Neural progenitor cell (in vitro differentiated cells): Measurements from ENCODE around the gene NUBPL. TPM values are rescaled to one million over a fixed set of nuclear protein-coding genes. Genes with fewer than 3 reads are reported as not detected.

Experiments
- DNase-seq: peaks from one replicate; pipeline ENCODE4 v3.0.0-alpha.2; 2016; ENCODE audit warnings: low spot score
- H2AFZ ChIP-seq: fragments of 200-600 bp; sonication (generic); replicated peaks from 2 replicates; pipeline ENCODE4 v1.6.1; 2016; ENCODE audit warnings: antibody characterized with exemption
- H3F3A ChIP-seq: fragments of 200-600 bp; sonication (generic); 2 replicates; pipeline ENCODE4 v1.6.1; 2016; ENCODE audit warnings: antibody characterized with exemption, low read depth
- H3K27ac ChIP-seq: fragments of 200-600 bp; sonication (generic); 2 replicates; pipeline ENCODE4 v1.5.1; 2016; ENCODE audit warnings: mild to moderate bottlenecking
- H3K27me3 ChIP-seq: fragments of 200-600 bp; sonication (generic); 2 replicates; pipeline ENCODE4 v1.6.1; 2016; ENCODE audit warnings: mild to moderate bottlenecking, moderate library complexity
- H3K36me3 ChIP-seq: fragments of 200-600 bp; sonication (generic); 2 replicates; pipeline ENCODE4 v1.5.1; 2016
- H3K4me1 ChIP-seq: fragments of 200-600 bp; sonication (generic); 2 replicates; pipeline ENCODE4 v1.6.1; 2016; ENCODE audit warnings: mixed run types
- H3K4me2 ChIP-seq: fragments of 200-600 bp; sonication (generic); 2 replicates; pipeline ENCODE4 v1.6.1; 2016
- H3K4me3 ChIP-seq: fragments of 200-600 bp; sonication (generic); 2 replicates; pipeline ENCODE4 v1.5.1; 2016
- H3K79me2 ChIP-seq: fragments of 200-600 bp; sonication (generic); 2 replicates; pipeline ENCODE4 v1.6.1; 2016; ENCODE audit warnings: low read depth
- H3K9ac ChIP-seq: fragments of 200-600 bp; sonication (generic); 2 replicates; pipeline ENCODE4 v1.6.1; 2016
- H3K9me3 ChIP-seq: fragments of 200-600 bp; sonication (generic); 2 replicates; pipeline ENCODE4 v1.5.1; 2016; ENCODE audit warnings: low read depth
- H4K20me1 ChIP-seq: fragments of 200-600 bp; sonication (generic); 2 replicates; pipeline ENCODE4 v1.6.1; 2016; ENCODE audit warnings: low read depth
- H3K27ac Mint-ChIP-seq: 3 replicates; pipeline ENCODE4 v1.8.0; 2021; ENCODE audit warnings: mixed read lengths
- H3K27me3 Mint-ChIP-seq: 2 replicates; pipeline ENCODE4 v1.8.0; 2022; ENCODE audit warnings: low read depth, mild to moderate bottlenecking, inconsistent platforms, moderate library complexity, mixed read lengths; ENCODE audit not compliant: insufficient read depth
- H3K36me3 Mint-ChIP-seq: 3 replicates; pipeline ENCODE4 v1.8.0; 2021; ENCODE audit warnings: mixed read lengths
- H3K4me1 Mint-ChIP-seq: 3 replicates; pipeline ENCODE4 v1.8.0; 2021; ENCODE audit warnings: mixed read lengths
- H3K4me3 Mint-ChIP-seq: 3 replicates; pipeline ENCODE4 v1.8.0; 2021; ENCODE audit warnings: mild to moderate bottlenecking, moderate library complexity, mixed read lengths
- H3K9me3 Mint-ChIP-seq: 3 replicates; pipeline ENCODE4 v1.8.0; 2020; ENCODE audit warnings: mixed read lengths
- EZH2 ChIP-seq: fragments of 200-600 bp; sonication (generic); IDR thresholded peaks from 2 replicates; pipeline ENCODE4 v1.6.1; 2017; ENCODE audit warnings: antibody characterized with exemption, mild to moderate bottlenecking, moderate library complexity
- EZH2phosphoT487 ChIP-seq: fragments of 200-600 bp; sonication (generic); IDR thresholded peaks from 2 replicates; pipeline ENCODE4 v1.6.1; 2017; ENCODE audit warnings: antibody characterized with exemption
- total RNA-seq: library from RNA; depleted of rRNA; stranded (reverse); fragments of >200 nt; gene quantifications from 2 replicates; pipeline ENCODE4 v1.2.3, GENCODE V29; 2015; ENCODE audit warnings: low replicate concordance
- TF ChIP-seq, protein P1 (sequence below): fragments of 200-600 bp; sonication (generic); IDR thresholded peaks from 2 replicates; pipeline ENCODE4 v1.5.1; 2017; ENCODE audit warnings: antibody characterized with exemption, mild to moderate bottlenecking

Gene NUBPL
- total RNA-seq, 1 donor from 2014 or later = 29.3 TPM

DNA sequence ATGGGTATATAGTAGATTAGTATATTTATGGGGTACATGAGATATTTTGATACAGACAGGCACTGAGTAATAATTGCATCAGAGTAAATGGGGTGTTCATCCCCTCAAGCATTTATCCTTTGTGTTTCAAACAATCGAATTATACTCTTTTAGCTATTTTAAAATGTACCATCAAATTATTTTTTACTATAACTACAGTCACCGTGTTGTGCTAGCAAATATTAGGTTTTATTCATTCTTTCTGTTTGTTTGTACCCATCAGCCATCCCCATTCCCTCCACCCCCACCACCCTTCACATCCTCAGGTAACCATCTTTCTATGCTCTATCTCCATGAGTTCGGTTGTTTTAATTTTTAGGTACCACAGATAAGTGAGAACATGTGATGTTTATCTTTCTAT is 115.8 kb downstream of the NUBPL start:
- Mint-ChIP-seq H3K27ac (no peak overlapping the region), H3K4me1 (no peaks in the 10 kb centered on the region), H3K27me3 (peaks cover 2% of the 10 kb centered on the region), H3K36me3 (no peaks in the 10 kb centered on the region), H3K9me3 (no peaks in the 10 kb centered on the region), H3K4me3 (no peak overlapping the region)
- Histone ChIP-seq H3K4me1 (no peaks in the 10 kb centered on the region), H3K9me3 (no peaks in the 10 kb centered on the region), H3K27me3 (no peaks in the 10 kb centered on the region), H4K20me1 (no peaks in the 10 kb centered on the region), H3K4me2 (no peak overlapping the region), H3K36me3 (no peaks in the 10 kb centered on the region), H3K27ac (no peak overlapping the region), H3K9ac (no peak overlapping the region), H3K79me2 (no peaks in the 10 kb centered on the region), H2AFZ (no peak overlapping the region), H3K4me3 (no peak overlapping the region), H3F3A (no peaks in the 10 kb centered on the region)
- TF ChIP-seq EZH2 (no peak), EZH2phosphoT487 (no peak)
- TF ChIP-seq, protein P1, sequence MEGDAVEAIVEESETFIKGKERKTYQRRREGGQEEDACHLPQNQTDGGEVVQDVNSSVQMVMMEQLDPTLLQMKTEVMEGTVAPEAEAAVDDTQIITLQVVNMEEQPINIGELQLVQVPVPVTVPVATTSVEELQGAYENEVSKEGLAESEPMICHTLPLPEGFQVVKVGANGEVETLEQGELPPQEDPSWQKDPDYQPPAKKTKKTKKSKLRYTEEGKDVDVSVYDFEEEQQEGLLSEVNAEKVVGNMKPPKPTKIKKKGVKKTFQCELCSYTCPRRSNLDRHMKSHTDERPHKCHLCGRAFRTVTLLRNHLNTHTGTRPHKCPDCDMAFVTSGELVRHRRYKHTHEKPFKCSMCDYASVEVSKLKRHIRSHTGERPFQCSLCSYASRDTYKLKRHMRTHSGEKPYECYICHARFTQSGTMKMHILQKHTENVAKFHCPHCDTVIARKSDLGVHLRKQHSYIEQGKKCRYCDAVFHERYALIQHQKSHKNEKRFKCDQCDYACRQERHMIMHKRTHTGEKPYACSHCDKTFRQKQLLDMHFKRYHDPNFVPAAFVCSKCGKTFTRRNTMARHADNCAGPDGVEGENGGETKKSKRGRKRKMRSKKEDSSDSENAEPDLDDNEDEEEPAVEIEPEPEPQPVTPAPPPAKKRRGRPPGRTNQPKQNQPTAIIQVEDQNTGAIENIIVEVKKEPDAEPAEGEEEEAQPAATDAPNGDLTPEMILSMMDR = no peak
- no peak for DNase-seq

DNA sequence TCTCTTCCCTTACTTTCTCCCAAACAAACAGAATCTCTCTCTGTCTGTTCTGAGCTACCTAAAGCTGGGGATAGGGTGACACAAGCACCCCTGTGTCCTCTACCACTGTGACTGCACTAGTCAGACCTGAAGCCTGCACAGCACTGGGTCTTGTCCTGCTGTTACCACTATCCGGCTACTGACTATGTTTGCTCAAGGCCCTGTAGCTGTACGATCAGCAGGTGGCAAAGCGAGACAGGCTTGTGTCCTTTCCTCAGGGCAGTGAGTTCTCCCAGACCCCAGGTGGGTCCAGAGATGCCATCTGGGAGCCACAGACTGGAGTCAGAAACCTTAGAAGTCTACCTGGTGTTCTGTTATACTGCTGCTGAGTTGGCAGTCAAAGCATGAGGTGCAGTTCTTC is 116.4 kb downstream of the NUBPL start:
- Histone ChIP-seq H3K4me1 (no peaks in the 10 kb centered on the region), H2AFZ (no peak overlapping the region), H3K4me2 (no peak overlapping the region), H3K36me3 (no peaks in the 10 kb centered on the region), H3K79me2 (no peaks in the 10 kb centered on the region), H4K20me1 (no peaks in the 10 kb centered on the region), H3F3A (no peaks in the 10 kb centered on the region), H3K9me3 (no peaks in the 10 kb centered on the region), H3K27me3 (no peaks in the 10 kb centered on the region), H3K9ac (no peak overlapping the region), H3K27ac (no peak overlapping the region), H3K4me3 (no peak overlapping the region)
- Mint-ChIP-seq H3K36me3 (no peaks in the 10 kb centered on the region), H3K27ac (no peak overlapping the region), H3K27me3 (peaks cover 2% of the 10 kb centered on the region), H3K9me3 (no peaks in the 10 kb centered on the region), H3K4me3 (no peak overlapping the region), H3K4me1 (no peaks in the 10 kb centered on the region)
- DNase-seq = no peak
- TF ChIP-seq EZH2 (no peak), EZH2phosphoT487 (no peak)
- TF ChIP-seq, protein P1 = no peak

DNA sequence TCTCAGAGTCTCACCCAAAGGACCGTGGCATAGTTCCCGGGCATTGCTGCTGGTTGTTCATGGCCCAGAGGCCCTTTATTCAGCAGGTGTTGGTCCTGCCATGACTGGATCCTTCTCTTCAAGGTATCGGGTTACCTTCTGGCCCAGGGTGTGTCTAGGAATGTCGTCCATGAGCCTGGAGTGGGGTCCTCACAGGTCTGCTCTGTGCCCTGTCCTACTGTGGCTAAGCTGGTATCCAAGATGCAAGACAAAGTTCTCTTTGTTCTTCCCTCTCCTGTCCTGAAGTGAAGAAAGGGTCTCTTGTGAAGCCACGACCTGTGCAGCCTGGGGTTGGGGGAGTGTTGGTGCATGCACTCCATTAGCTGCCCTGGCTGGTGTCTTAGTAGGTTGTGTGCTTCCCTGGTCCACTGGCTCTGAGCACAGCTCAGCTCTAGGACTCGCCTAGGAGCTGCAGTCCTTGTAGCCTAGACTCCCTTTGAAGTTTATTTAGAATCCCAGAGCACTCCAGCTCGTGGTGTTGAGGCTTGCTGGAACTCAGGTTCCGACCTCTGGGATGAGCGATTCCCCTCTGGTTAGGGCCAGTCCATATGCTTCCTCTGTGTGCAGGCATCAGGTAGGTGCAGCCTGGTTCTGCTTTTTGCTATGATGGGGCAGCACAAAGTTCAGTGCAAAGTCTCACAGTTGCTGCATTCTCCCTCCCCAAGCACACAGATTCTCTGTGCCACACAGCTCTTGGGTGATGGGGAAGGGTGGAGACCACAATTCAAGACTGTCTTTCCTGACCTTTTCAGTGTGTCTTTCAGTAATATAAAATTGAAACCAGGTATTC is 117.4 kb downstream of the NUBPL start:
- DNase-seq = no peak
- no peaks in the 10 kb centered on the region for H3K36me3 Mint-ChIP-seq

More for the DNA sequence above, 117.4 kb downstream of the NUBPL start:
- peaks cover 2% of the 10 kb centered on the region for H3K9me3 Mint-ChIP-seq
- no peaks in the 10 kb centered on the region for H3K36me3 ChIP-seq
- H3K27ac Mint-ChIP-seq = no peak overlapping the region
- no peak overlapping the region for H2AFZ ChIP-seq
- H3K9me3 ChIP-seq = no peaks in the 10 kb centered on the region
- no peak overlapping the region for H3K4me2 ChIP-seq
- no peak overlapping the region for H3K4me3 ChIP-seq
- H3K79me2 ChIP-seq = no peaks in the 10 kb centered on the region
- no peaks in the 10 kb centered on the region for H3K4me1 Mint-ChIP-seq
- H3K27ac ChIP-seq = no peak overlapping the region
- no peaks in the 10 kb centered on the region for H3F3A ChIP-seq
- H3K27me3 Mint-ChIP-seq = peaks cover 2% of the 10 kb centered on the region
- no peaks in the 10 kb centered on the region for H3K4me1 ChIP-seq
- H3K27me3 ChIP-seq = no peaks in the 10 kb centered on the region
- TF ChIP-seq, protein P1 = no peak
- TF ChIP-seq EZH2 (no peak), EZH2phosphoT487 (no peak)
- no peak overlapping the region for H3K4me3 Mint-ChIP-seq
- no peak overlapping the region for H3K9ac ChIP-seq
- no peaks in the 10 kb centered on the region for H4K20me1 ChIP-seq
